Suprapubic skin (tissue), 3 donors: ENCODE results near the gene CDK5RAP2.

Experiments
- EP300 ChIP-seq: sonication (generic); formaldehyde crosslinking; IDR thresholded peaks from one replicate; pipeline ENCODE4 v1.6.1; 2017; ENCODE audit warnings: antibody characterized with exemption
- POLR2A ChIP-seq, 2 donors: fragments of 450-650 bp; IDR thresholded peaks; one replicate each; pipeline ENCODE4 v1.6.1; 2017; ENCODE audit warnings: antibody characterized with exemption in 2 of 2, mild to moderate bottlenecking in 2 of 2, moderate library complexity in 2 of 2
- TF ChIP-seq, protein P1 (sequence below), 2 donors: fragments of 200-600 bp in 1 of 2; fragments of 450-650 bp in 1 of 2; sonication (generic) in 1 of 2; IDR thresholded peaks; one replicate each; pipeline ENCODE4 v1.5.1; 2016 to 2019; ENCODE audit warnings: antibody characterized with exemption in 2 of 2, mild to moderate bottlenecking in 1 of 2, moderate library complexity in 1 of 2

DNA sequence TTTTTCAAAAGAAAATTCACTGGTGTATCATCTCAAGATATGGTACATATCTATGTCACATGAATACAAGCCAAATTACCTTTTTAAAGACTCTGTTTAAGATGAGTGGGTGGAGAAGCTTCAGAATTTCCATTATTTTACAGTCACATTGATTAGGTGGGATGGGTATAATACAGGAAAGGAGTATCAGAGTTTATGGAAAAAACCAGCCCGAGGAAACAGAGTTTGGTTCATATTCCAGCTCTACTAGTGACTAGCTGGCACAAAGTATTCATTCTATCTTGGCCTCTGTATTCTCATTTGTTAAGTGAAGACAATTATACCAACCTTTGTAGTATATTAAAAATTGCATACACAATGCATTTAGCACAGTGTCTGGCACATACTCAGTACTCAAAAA lies 46.5 kb upstream of the CDK5RAP2 start:
- TF ChIP-seq, protein P1, sequence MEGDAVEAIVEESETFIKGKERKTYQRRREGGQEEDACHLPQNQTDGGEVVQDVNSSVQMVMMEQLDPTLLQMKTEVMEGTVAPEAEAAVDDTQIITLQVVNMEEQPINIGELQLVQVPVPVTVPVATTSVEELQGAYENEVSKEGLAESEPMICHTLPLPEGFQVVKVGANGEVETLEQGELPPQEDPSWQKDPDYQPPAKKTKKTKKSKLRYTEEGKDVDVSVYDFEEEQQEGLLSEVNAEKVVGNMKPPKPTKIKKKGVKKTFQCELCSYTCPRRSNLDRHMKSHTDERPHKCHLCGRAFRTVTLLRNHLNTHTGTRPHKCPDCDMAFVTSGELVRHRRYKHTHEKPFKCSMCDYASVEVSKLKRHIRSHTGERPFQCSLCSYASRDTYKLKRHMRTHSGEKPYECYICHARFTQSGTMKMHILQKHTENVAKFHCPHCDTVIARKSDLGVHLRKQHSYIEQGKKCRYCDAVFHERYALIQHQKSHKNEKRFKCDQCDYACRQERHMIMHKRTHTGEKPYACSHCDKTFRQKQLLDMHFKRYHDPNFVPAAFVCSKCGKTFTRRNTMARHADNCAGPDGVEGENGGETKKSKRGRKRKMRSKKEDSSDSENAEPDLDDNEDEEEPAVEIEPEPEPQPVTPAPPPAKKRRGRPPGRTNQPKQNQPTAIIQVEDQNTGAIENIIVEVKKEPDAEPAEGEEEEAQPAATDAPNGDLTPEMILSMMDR (IDR thresholded peaks at IDR 0.05), result no peak
- TF ChIP-seq EP300 (no peak), POLR2A (IDR thresholded peaks at IDR 0.05) (no peak)
